Natural killer cell (primary cell): Measurements from ENCODE around the gene MPPE1. TPM values are rescaled to one million over a fixed set of nuclear protein-coding genes. Genes with fewer than 3 reads are reported as not detected.
A peak's percentile ranks its signal among the peaks of the same experiment; 100 is the strongest.
"Not testable (repeated sequence)": the region's sequence is repeated elsewhere in the genome, so short reads cannot be mapped to it uniquely, and the experiment has no call there.

Experiments
- ATAC-seq, 3 donors: fragments of 150-1000 bp in 2 of 3; fragments of 200-7000 bp in 1 of 3; cut with Tn5 transposase; 1 replicate in 1 of 3; 2 replicates in 2 of 3; pipeline ENCODE4 v1.10.0; 2021; ENCODE audit warnings: mild to moderate bottlenecking in 2 of 3, moderate library complexity in 2 of 3
- DNase-seq, 2 donors: peaks; one replicate each; pipeline versions ENCODE4 v3.0.0 to v3.0.0-alpha.2; 2013 to 2021; ENCODE audit warnings: mixed read lengths in 1 of 2
- H3K27ac ChIP-seq: one replicate; pipeline ENCODE4 v1.5.1; 2013; ENCODE audit warnings: mild to moderate bottlenecking, low read length
- H3K27me3 ChIP-seq: one replicate; pipeline ENCODE4 v1.6.1; 2013; ENCODE audit warnings: low read length; ENCODE audit not compliant: control insufficient read depth, insufficient read depth
- H3K36me3 ChIP-seq: one replicate; pipeline ENCODE4 v1.6.1; 2013; ENCODE audit warnings: low read length; ENCODE audit not compliant: control insufficient read depth, insufficient read depth
- H3K4me1 ChIP-seq: one replicate; pipeline ENCODE4 v1.6.1; 2013; ENCODE audit warnings: low read length; ENCODE audit not compliant: control insufficient read depth, insufficient read depth
- H3K4me3 ChIP-seq: one replicate; pipeline ENCODE4 v1.5.1; 2013; ENCODE audit warnings: low read length
- H3K9me3 ChIP-seq: one replicate; pipeline ENCODE4 v1.6.1; 2013; ENCODE audit warnings: low read length; ENCODE audit not compliant: control insufficient read depth, insufficient read depth
- H3K27ac Mint-ChIP-seq, 2 donors: one replicate each; pipeline ENCODE4 v1.8.0; 2022; ENCODE audit warnings: mild to moderate bottlenecking in 2 of 2, mixed read lengths in 2 of 2, moderate library complexity in 1 of 2
- H3K27me3 Mint-ChIP-seq, 2 donors: one replicate each; pipeline ENCODE4 v1.8.0; 2022; ENCODE audit warnings: low read depth in 2 of 2, mixed read lengths in 2 of 2
- H3K36me3 Mint-ChIP-seq: one replicate; pipeline ENCODE4 v1.8.0; 2022; ENCODE audit warnings: mixed read lengths
- H3K4me1 Mint-ChIP-seq, 2 donors: one replicate each; pipeline ENCODE4 v1.8.0; 2022; ENCODE audit warnings: mixed read lengths in 2 of 2
- H3K4me3 Mint-ChIP-seq: one replicate; pipeline ENCODE4 v1.8.0; 2022; ENCODE audit warnings: mild to moderate bottlenecking, moderate library complexity, mixed read lengths
- H3K9me3 Mint-ChIP-seq, 2 donors: one replicate each; pipeline ENCODE4 v1.8.0; 2022; ENCODE audit warnings: mixed read lengths in 2 of 2
- CTCF ChIP-seq: fragments of 200-600 bp; IDR thresholded peaks from one replicate; pipeline ENCODE4 v1.8.0; 2022; ENCODE audit warnings: antibody characterized with exemption
- WGBS: methylation state at CpG from one replicate; pipeline ENCODE4 v1.1.7; 2013; ENCODE audit warnings: missing lambda C conversion rate; ENCODE audit not compliant: insufficient coverage; 5-methylcytosine and 5-hydroxymethylcytosine counted together
- intact Hi-C: fragments of 100-400 bp; cut with micrococcal nuclease; formaldehyde crosslinking; loops from one replicate; pipeline ENCODE4 v1.14.2; 2022
- total RNA-seq, 4 donors: library from RNA; stranded (reverse); fragments of 120-200 nt in 1 of 4; gene quantifications; one replicate each; pipeline versions ENCODE4 v1.2.3 to v1.2.4, GENCODE V29; 2013 to 2022

The MPPE1 gene
- total RNA-seq, 3 donors from 2014 or later (not counting 1 experiment from before 2014, with no cell fraction given): 98.3 to 110 (median 105) TPM

GRCh38 chr18:11857177-11857887 is 50.8 kb downstream of the MPPE1 start:
- Histone ChIP-seq H3K9me3 (no peaks in the 10 kb centered on the region), H3K4me1 (peaks cover 6% of the 10 kb centered on the region), H3K27ac (no peak overlapping the region), H3K27me3 (no peaks in the 10 kb centered on the region), H3K36me3 (peaks cover 2% of the 10 kb centered on the region), H3K4me3 (no peak overlapping the region)
- Mint-ChIP-seq H3K27ac (peak overlapping the region in 1 of 2 donors; percentile 75), H3K4me1 (peaks cover 15 to 22% of the 10 kb centered on the region in 2 donors), H3K9me3 (no peaks in the 10 kb centered on the region), H3K27me3 (no peaks in the 10 kb centered on the region), H3K4me3 (no peak overlapping the region), H3K36me3 (no peaks in the 10 kb centered on the region)
- intact Hi-C loops: no loop called here
- ATAC-seq (peak in 1 of 3 donors; percentile 9), DNase-seq (no peak)
- TF ChIP-seq CTCF: no peak
- 72% methylated on average over 11 of the region's 11 CpGs for WGBS

GRCh38 chr18:11854554-11854953 is 53.6 kb downstream of the MPPE1 start:
- H3K4me1 Mint-ChIP-seq: peaks cover 43 to 50% of the 10 kb centered on the region in 2 donors
- H3K9me3 Mint-ChIP-seq, H3K9me3 ChIP-seq, H3K27ac ChIP-seq, H3K27me3 Mint-ChIP-seq, H3K36me3 ChIP-seq, H3K36me3 Mint-ChIP-seq, DNase-seq, H3K4me3 ChIP-seq, ATAC-seq, H3K27me3 ChIP-seq: not testable (repeated sequence)
- intact Hi-C loops: loop anchor here (5.0 kb wide), 2 partner anchors 47 to 102 kb away; no protein-coding TSS in a partner anchor
- peak overlapping the region; percentile 26 for H3K4me3 Mint-ChIP-seq
- peaks cover 19% of the 10 kb centered on the region for H3K4me1 ChIP-seq
- H3K27ac Mint-ChIP-seq: peak overlapping the region; percentile 33 to 100
- WGBS: 96% methylated on average over 6 of the region's 6 CpGs

- peak; percentile 24 to 46 (median 27) for ATAC-seq
- H3K4me3 Mint-ChIP-seq: peak overlapping the region; percentile 100
- Histone ChIP-seq H3K9me3 (no peaks in the 10 kb centered on the region), H3K27ac (peak overlapping the region; percentile 95), H3K27me3 (no peaks in the 10 kb centered on the region), H3K4me1 (peaks cover 19% of the 10 kb centered on the region), H3K36me3 (peaks cover 2% of the 10 kb centered on the region), H3K4me3 (peak overlapping the region; percentile 87)
- 1% methylated on average over 20 of the region's 23 CpGs for WGBS
- no peaks in the 10 kb centered on the region for H3K27me3 Mint-ChIP-seq
- H3K27ac Mint-ChIP-seq: peak overlapping the region; percentile 100
- TF ChIP-seq CTCF: no peak
- intact Hi-C loops: loop anchor here (5.0 kb wide), 2 partner anchors 45 to 100 kb away; no protein-coding TSS in a partner anchor
- H3K36me3 Mint-ChIP-seq: peaks cover 7% of the 10 kb centered on the region
- peak; percentile 59 to 76 for DNase-seq
- no peaks in the 10 kb centered on the region for H3K9me3 Mint-ChIP-seq
- H3K4me1 Mint-ChIP-seq: peaks cover 43 to 47% of the 10 kb centered on the region in 2 donors
Measured at GRCh38 chr18:11851806-11852337, 56.2 kb downstream of the MPPE1 start.

GRCh38 chr18:11851146-11851805 is 56.8 kb downstream of the MPPE1 start, which contains the start of gene CHMP1B:
CHMP1B (plus strand) TSS chr18:11851413; CDS start chr18:11851512, 99 bp downstream.
- no peaks in the 10 kb centered on the region for H3K27me3 ChIP-seq
- DNase-seq: peak; percentile 98 to 99
- peak within 1 kb of the TSS; percentile 100 for H3K4me3 Mint-ChIP-seq
- no peaks in the 10 kb centered on the region for H3K9me3 Mint-ChIP-seq
- H3K4me1 Mint-ChIP-seq: peaks cover 43 to 46% of the 10 kb centered on the region in 2 donors
- H3K27me3 Mint-ChIP-seq: no peaks in the 10 kb centered on the region
- intact Hi-C loops: loop anchor here (5.0 kb wide), 2 partner anchors 44 to 99 kb away; no protein-coding TSS in a partner anchor
- peaks cover 19% of the 10 kb centered on the region for H3K4me1 ChIP-seq
- no peaks in the 10 kb centered on the region for H3K9me3 ChIP-seq
- peak within 1 kb of the TSS; percentile 100 for H3K27ac Mint-ChIP-seq
- TF ChIP-seq CTCF: no peak
- peak; percentile 79 to 92 (median 82) for ATAC-seq
- H3K4me3 ChIP-seq: peak within 1 kb of the TSS; percentile 87
- H3K36me3 ChIP-seq: peaks cover 2% of the 10 kb centered on the region
- peaks cover 7% of the 10 kb centered on the region for H3K36me3 Mint-ChIP-seq
- peak within 1 kb of the TSS; percentile 95 for H3K27ac ChIP-seq
- WGBS: under 1% methylated on average over 53 of the region's 53 CpGs
